Measurements from ENCODE around the gene NNAT. TPM values are rescaled to one million over a fixed set of nuclear protein-coding genes. Genes with fewer than 3 reads are reported as not detected.

The NNAT gene
- total and polyA plus RNA-seq, 2 of the 8 experiments (the other 6 are each of a cell fraction or from before 2014, with no cell fraction given): 66.8 to 175 TPM

- FAIRE-seq: no peak
- ChIA-PET CTCF (ENCODE audit: partially characterized antibody) (interaction anchor here (0.8 to 2.4 kb wide), 4 partner anchors 13 to 979 kb away, joined by 3 to 9 read pairs (median 4); no protein-coding TSS in a partner anchor), POLR2A (ENCODE audit: partially characterized antibody) (no interaction called here)
- H3K9ac ChIP-seq (replicated peaks in 1 of 4; ENCODE audit: extremely low read depth in 1 of 4, low read depth in 3 of 4, low read length in 3 of 4): no peak overlapping the region
- no peak overlapping the region for H2BK12ac ChIP-seq (ENCODE audit: low read depth, low read length)
- no peak overlapping the region for H3K4me2 ChIP-seq (ENCODE audit: insufficient read depth in 1 of 2, low read depth in 2 of 2, low read length in 2 of 2)
- no peak for DNase-seq (ENCODE audit: low read depth in 1 of 2, low spot score in 2 of 2)
- H3K36me3 ChIP-seq (ENCODE audit: control insufficient read depth in 2 of 4, insufficient read depth in 4 of 4, low read length in 3 of 4): no peaks in the 10 kb centered on the region
- H2AFZ ChIP-seq (ENCODE audit: low read length): no peak overlapping the region
- H4K5ac ChIP-seq (ENCODE audit: insufficient read length, low read depth, low read length): no peak overlapping the region
- H2AK5ac ChIP-seq (ENCODE audit: low read depth, low read length): no peak overlapping the region
- H3K23ac ChIP-seq (ENCODE audit: insufficient read length): no peak overlapping the region
- H4K20me1 ChIP-seq (replicated peaks in 1 of 2; ENCODE audit: control insufficient read depth in 1 of 2, insufficient read depth in 2 of 2, low read length in 2 of 2): no peaks in the 10 kb centered on the region
- TF ChIP-seq TAF1 (IDR thresholded peaks at IDR 0.05; ENCODE audit: low read depth, low read length) (no peak), RNF2 (IDR thresholded peaks at IDR 0.05; ENCODE audit: borderline replicate concordance, low read depth, low read length, missing control alignments, poor library complexity, severe bottlenecking) (no peak), JUND (IDR thresholded peaks at IDR 0.05; ENCODE audit: low read length) (no peak), KDM1A (IDR thresholded peaks at IDR 0.05; ENCODE audit: borderline replicate concordance, low read length) (no peak), CBX5 (IDR thresholded peaks at IDR 0.05; ENCODE audit: low read depth, low read length) (no peak), SP1 (IDR thresholded peaks at IDR 0.05; ENCODE audit: low read depth, low read length) (no peak), SP4 (IDR thresholded peaks at IDR 0.05; ENCODE audit: low read length) (no peak), GTF2F1 (IDR thresholded peaks at IDR 0.05; ENCODE audit: borderline replicate concordance, low read depth, low read length) (no peak), CBX8 (IDR thresholded peaks at IDR 0.05; ENCODE audit: borderline replicate concordance, low read depth, low read length) (no peak), POU5F1 (IDR thresholded peaks at IDR 0.05; ENCODE audit: low read depth, low read length) (no peak), CEBPB (IDR thresholded peaks at IDR 0.05; ENCODE audit: low read depth, low read length) (no peak), EGR1 (IDR thresholded peaks at IDR 0.05; ENCODE audit: borderline replicate concordance, low read depth, low read length) (no peak), KDM5A (IDR thresholded peaks at IDR 0.05; ENCODE audit: low read length) (no peak), SIRT6 (IDR thresholded peaks at IDR 0.05; ENCODE audit: low read length) (no peak), SIN3A (conservative IDR thresholded peaks at IDR 0.05 in 1 of 2, IDR thresholded peaks at IDR 0.05 in 1 of 2; ENCODE audit: low read depth in 1 of 2, low read length in 2 of 2) (no peak), KDM4A (IDR thresholded peaks at IDR 0.05; ENCODE audit: low read depth, low read length, severe bottlenecking) (no peak)
- 90% methylated on average over 1 of the region's 1 CpG; no CpG with 5 or more reads in 1 of the 2 experiments for WGBS, 2 experiments (ENCODE audit: extremely low coverage in 1 of 2, insufficient coverage in 1 of 2, insufficient read length in 1 of 2, insufficient replicate concordance in 2 of 2, low coverage in 1 of 2, low lambda C conversion rate in 2 of 2, missing lambda C conversion rate in 1 of 2)
- no peak overlapping the region for H2BK5ac ChIP-seq (ENCODE audit: low read depth, low read length)
- H3K18ac ChIP-seq (ENCODE audit: extremely low read depth, low read length): no peak overlapping the region
- H3K4me3 ChIP-seq (ENCODE audit: extremely low read depth in 1 of 4, insufficient read depth in 2 of 4, low read depth in 3 of 4, low read length in 4 of 4): no peak overlapping the region
- H3K9me3 ChIP-seq (ENCODE audit: insufficient read depth in 2 of 2, low read depth in 1 of 2, low read length in 1 of 2): no peaks in the 10 kb centered on the region
- H3K4me1 ChIP-seq (replicated peaks in 1 of 4; ENCODE audit: control insufficient read depth in 3 of 4, insufficient read depth in 4 of 4, low read length in 3 of 4): no peaks in the 10 kb centered on the region
- H3K56ac ChIP-seq (replicated peaks; ENCODE audit: insufficient read length, low read depth, low read length): no peak overlapping the region
- H3K79me1 ChIP-seq (ENCODE audit: low read depth, low read length): no peaks in the 10 kb centered on the region
- no peak overlapping the region for H2BK20ac ChIP-seq (ENCODE audit: low read length)
- no peak overlapping the region for H2BK15ac ChIP-seq (ENCODE audit: low read length)
- H3K79me2 ChIP-seq (ENCODE audit: control insufficient read depth in 1 of 2, insufficient read depth in 2 of 2, low read length in 2 of 2): no peaks in the 10 kb centered on the region
- H3K27ac ChIP-seq (ENCODE audit: low read depth, low read length): no peak overlapping the region
- H4K8ac ChIP-seq (ENCODE audit: extremely low read depth, insufficient read depth, low read length): no peak overlapping the region
- no peaks in the 10 kb centered on the region for H3K27me3 ChIP-seq (replicated peaks in 1 of 4; ENCODE audit: control insufficient read depth in 3 of 4, extremely low read depth in 1 of 4, insufficient read depth in 3 of 4, low read length in 3 of 4)
- H3K14ac ChIP-seq (ENCODE audit: insufficient read length): no peak overlapping the region
- no peak overlapping the region for H4K91ac ChIP-seq (replicated peaks; ENCODE audit: insufficient read length, low read length)
- no peaks in the 10 kb centered on the region for H3K23me2 ChIP-seq (ENCODE audit: low read depth, low read length)
- no peak overlapping the region for H2BK120ac ChIP-seq (replicated peaks; ENCODE audit: low read depth, low read length)
- no peak overlapping the region for H3K4ac ChIP-seq (replicated peaks; ENCODE audit: insufficient read length, low read depth, low read length)
Observed at GRCh38 chr20:37545516-37545915, 24.5 kb downstream of the NNAT start.
